Lower lobe of right lung (tissue), 2 donors: Measurements from ENCODE around the gene TAMALIN. TPM values are rescaled to one million over a fixed set of nuclear protein-coding genes. Genes with fewer than 3 reads are reported as not detected.

ENCODE experiments used
- ATAC-seq, 2 donors: fragments of 200-7000 bp; cut with Tn5 transposase; one replicate each; pipeline ENCODE4 v1.9.1; 2020 to 2022; ENCODE audit warnings: mild to moderate bottlenecking in 2 of 2, moderate library complexity in 2 of 2
- DNase-seq: peaks from one replicate; pipeline ENCODE4 v3.0.0-alpha.2; 2020
- H3K27ac ChIP-seq: fragments of 200-600 bp; one replicate; pipeline ENCODE4 v1.8.0; 2022
- H3K27me3 ChIP-seq: fragments of 200-600 bp; one replicate; pipeline ENCODE4 v1.8.0; 2022; ENCODE audit warnings: low read depth
- H3K36me3 ChIP-seq: fragments of 200-600 bp; one replicate; pipeline ENCODE4 v1.8.0; 2022; ENCODE audit warnings: mild to moderate bottlenecking
- H3K4me1 ChIP-seq: fragments of 200-600 bp; one replicate; pipeline ENCODE4 v1.8.0; 2022
- H3K4me3 ChIP-seq: fragments of 200-600 bp; one replicate; pipeline ENCODE4 v1.8.0; 2022; ENCODE audit warnings: mild to moderate bottlenecking
- H3K9me3 ChIP-seq: fragments of 200-600 bp; one replicate; pipeline ENCODE4 v1.8.0; 2022
- intact Hi-C: fragments of 100-400 bp; cut with DNase I; formaldehyde crosslinking; loops from one replicate; pipeline ENCODE4 v1.11.0; 2022
- total RNA-seq: library from RNA; stranded (reverse); fragmentation: NEBNext Ultra II Directional; extraction: Animal tissue kit (Norgen Biotek cat#: 25700); gene quantifications from one replicate; pipeline ENCODE4 v1.2.1, GENCODE V29; 2021
- TF ChIP-seq, protein P1 (sequence below): fragments of 200-600 bp; IDR thresholded peaks from one replicate; pipeline ENCODE4 v1.8.0; 2022; ENCODE audit warnings: antibody characterized with exemption, mild to moderate bottlenecking
- donor health status: DM: no; HTN: yes; CAD: no; lungs with severe emphysema.

The TAMALIN gene
- total RNA-seq, 1 donor from 2014 or later = 85.5 TPM

DNA sequence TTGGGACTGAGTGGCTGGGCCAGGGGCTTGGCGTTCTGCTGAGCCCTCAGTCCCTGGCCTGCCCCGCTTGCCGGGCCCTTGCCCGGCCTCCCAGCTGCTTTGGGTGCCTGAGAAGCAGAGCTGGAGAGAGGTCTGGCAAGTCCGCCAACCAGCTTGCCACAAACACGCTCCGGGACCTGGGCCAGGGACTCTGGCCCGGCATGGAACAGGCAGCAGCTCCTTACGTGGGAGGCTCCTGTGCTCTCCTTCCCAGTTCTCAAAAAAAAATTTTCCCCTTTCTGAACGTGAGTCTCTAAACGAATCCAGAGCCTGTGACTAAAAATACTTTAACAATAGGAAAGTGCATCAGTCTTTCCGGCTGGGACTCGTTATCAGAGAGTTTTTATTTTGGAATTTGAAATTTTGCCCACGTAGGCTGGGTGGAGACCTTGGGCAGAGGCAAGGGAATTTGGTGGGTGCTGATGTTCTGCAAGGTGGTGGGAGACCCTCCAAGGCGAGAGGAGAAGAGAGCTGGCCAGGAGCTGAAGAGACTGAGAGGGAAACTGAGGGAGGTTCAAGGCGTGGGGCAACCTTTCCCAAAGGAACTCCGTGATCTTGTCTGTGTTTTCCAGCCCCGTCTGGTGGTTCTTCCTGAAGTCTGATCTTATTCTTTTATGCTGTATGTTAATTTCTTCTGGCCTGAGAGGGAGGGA is 37.7 kb downstream of the TAMALIN start:
- Histone ChIP-seq H3K4me3 (no peak overlapping the region), H3K36me3 (no peaks in the 10 kb centered on the region), H3K4me1 (peaks cover 66% of the 10 kb centered on the region), H3K9me3 (no peaks in the 10 kb centered on the region), H3K27ac (peak overlapping the region; percentile 79), H3K27me3 (no peaks in the 10 kb centered on the region)
- TF ChIP-seq, protein P1, sequence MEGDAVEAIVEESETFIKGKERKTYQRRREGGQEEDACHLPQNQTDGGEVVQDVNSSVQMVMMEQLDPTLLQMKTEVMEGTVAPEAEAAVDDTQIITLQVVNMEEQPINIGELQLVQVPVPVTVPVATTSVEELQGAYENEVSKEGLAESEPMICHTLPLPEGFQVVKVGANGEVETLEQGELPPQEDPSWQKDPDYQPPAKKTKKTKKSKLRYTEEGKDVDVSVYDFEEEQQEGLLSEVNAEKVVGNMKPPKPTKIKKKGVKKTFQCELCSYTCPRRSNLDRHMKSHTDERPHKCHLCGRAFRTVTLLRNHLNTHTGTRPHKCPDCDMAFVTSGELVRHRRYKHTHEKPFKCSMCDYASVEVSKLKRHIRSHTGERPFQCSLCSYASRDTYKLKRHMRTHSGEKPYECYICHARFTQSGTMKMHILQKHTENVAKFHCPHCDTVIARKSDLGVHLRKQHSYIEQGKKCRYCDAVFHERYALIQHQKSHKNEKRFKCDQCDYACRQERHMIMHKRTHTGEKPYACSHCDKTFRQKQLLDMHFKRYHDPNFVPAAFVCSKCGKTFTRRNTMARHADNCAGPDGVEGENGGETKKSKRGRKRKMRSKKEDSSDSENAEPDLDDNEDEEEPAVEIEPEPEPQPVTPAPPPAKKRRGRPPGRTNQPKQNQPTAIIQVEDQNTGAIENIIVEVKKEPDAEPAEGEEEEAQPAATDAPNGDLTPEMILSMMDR = no peak
- peak; percentile 73 for DNase-seq
- ATAC-seq = peak; percentile 55 to 57
- intact Hi-C loops = no loop called here

DNA sequence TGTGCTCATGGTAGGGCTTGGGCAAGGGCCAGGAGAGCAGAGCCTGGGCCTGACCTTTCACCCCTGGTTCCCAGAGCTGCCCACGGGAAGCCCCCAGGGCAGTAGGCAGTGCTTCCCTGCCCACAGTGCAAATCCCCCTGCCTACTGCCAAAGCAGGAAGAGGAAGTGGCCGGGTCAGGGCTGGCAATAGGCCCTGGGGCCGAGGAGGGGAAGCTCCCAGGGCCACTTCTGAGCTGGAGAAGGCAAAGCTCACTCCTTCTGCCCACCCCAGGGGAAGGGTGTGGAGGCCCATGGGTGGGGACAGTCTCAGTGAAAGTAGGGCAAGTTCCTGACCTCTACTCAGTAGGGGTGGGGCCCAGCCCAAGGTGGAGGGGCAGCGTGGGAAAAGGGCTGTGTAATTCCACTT is 39.1 kb downstream of the TAMALIN start:
- intact Hi-C loops = no loop called here
- peaks cover 78% of the 10 kb centered on the region for H3K4me1 ChIP-seq
- no peaks in the 10 kb centered on the region for H3K9me3 ChIP-seq
- H3K27ac ChIP-seq = peak overlapping the region; percentile 79
- peak; percentile 37 to 58 for ATAC-seq
- H3K4me3 ChIP-seq = no peak overlapping the region
- peak; percentile 84 for DNase-seq
- no peaks in the 10 kb centered on the region for H3K27me3 ChIP-seq
- TF ChIP-seq, protein P1 = no peak
- H3K36me3 ChIP-seq = no peaks in the 10 kb centered on the region

DNA sequence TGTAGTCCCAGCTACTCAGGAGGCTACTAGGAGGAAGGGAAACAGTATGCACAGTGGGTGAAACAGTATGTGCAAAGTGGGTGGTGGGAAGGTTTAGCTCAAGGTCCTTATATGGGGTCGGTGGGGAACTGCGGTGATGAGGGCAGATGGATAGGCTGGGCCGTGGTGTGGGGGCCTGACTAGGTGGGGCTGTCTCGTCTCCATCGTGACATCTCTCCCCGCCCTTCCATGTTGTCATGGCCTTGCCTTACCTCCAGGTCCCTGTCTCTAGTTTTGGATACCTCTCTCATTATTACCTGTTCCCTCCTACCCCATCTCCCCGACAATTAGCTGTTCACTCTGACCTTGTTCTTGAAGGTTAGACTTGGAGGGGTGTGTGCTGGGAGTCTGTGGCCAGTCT is 40.1 kb downstream of the TAMALIN start:
- intact Hi-C loops = no loop called here
- H3K27ac ChIP-seq = no peak overlapping the region

DNA sequence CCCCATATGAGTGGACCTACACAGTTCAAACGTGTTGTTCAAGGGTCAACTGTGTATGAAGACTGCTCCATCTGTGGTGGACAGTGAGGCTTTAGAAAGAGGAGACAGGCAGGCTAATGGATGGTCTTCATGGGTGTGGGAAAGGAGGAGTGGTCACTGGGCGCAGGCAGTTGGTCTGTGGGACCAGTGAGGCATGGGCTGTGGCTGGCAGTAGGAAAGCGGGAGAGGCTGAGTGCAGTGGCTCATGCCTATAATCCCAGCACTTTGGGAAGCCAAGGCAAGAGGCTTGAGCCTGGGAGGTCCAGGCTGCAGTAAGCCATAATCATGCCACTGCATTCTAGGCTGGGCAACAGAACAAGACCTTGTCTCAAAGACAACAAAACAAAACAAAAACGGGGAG is 42.5 kb downstream of the TAMALIN start:
- intact Hi-C loops = no loop called here

More for the DNA sequence above, 40.1 kb downstream of the TAMALIN start:
- no peak for ATAC-seq
- TF ChIP-seq, protein P1 = no peak
- peaks cover 73% of the 10 kb centered on the region for H3K4me1 ChIP-seq
- no peak for DNase-seq
- no peaks in the 10 kb centered on the region for H3K27me3 ChIP-seq
- no peaks in the 10 kb centered on the region for H3K36me3 ChIP-seq
- no peaks in the 10 kb centered on the region for H3K9me3 ChIP-seq
- no peak overlapping the region for H3K4me3 ChIP-seq

DNA sequence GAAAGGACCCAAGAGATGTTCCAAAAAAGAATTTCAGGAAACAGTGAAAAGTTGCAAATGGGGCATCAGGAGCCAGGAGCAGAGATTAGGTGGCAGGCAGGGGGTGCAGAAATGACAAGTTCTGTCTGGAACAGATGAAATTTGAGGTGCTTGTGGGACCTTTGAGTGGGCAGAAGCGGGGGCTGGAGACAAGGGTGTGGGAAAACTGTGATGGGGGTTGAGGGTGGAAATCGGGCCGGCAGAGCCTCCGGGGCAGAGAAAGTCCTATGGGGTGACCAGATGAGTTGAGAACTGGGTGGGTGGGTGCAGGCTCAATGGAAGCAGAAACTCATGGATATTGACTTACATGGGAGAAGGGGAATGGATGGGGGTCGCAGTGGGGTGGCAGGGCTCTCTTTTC is 42.9 kb downstream of the TAMALIN start:
- ATAC-seq (no peak), DNase-seq (no peak)
- no peaks in the 10 kb centered on the region for H3K27me3 ChIP-seq
- TF ChIP-seq, protein P1 = no peak
- H3K27ac ChIP-seq = peak overlapping the region; percentile 98
- peaks cover 63% of the 10 kb centered on the region for H3K4me1 ChIP-seq
- H3K9me3 ChIP-seq = no peaks in the 10 kb centered on the region
- intact Hi-C loops = no loop called here
- H3K4me3 ChIP-seq = no peak overlapping the region
- peaks cover 7% of the 10 kb centered on the region for H3K36me3 ChIP-seq

More for the DNA sequence above, 42.5 kb downstream of the TAMALIN start:
- peaks cover 3% of the 10 kb centered on the region for H3K36me3 ChIP-seq
- no peak overlapping the region for H3K27ac ChIP-seq
- DNase-seq (no peak), ATAC-seq (no peak)
- H3K9me3 ChIP-seq = no peaks in the 10 kb centered on the region
- no peak overlapping the region for H3K4me3 ChIP-seq
- no peaks in the 10 kb centered on the region for H3K27me3 ChIP-seq
- TF ChIP-seq, protein P1 = no peak
- H3K4me1 ChIP-seq = peaks cover 67% of the 10 kb centered on the region
